ENCODE results near the gene VPS33B.

The VPS33B gene

GRCh38 chr15:90949979-90950675, 72.3 kb downstream of the VPS33B start:
- no peak for DNase-seq (ENCODE audit: low spot score)
